GM18526 (cell line): ENCODE measurements around the gene RNGTT.

Experiments
- POLR2A ChIP-seq: IDR thresholded peaks from 3 replicates; pipeline ENCODE4 v1.6.1; 2011; ENCODE audit not compliant: insufficient read length; ENCODE audit errors: extremely low read depth

The RNGTT gene

GRCh38 chr6:88734544-88734943 lies 228.9 kb downstream of the RNGTT start:
- no peak for TF ChIP-seq POLR2A

- TF ChIP-seq POLR2A, result no peak
Observed at GRCh38 chr6:88730611-88731011, 232.8 kb downstream of the RNGTT start.

GRCh38 chr6:88728756-88729155 lies 234.7 kb downstream of the RNGTT start:
- no peak for TF ChIP-seq POLR2A

- no peak for TF ChIP-seq POLR2A
Observed at GRCh38 chr6:88725111-88725975, 238.1 kb downstream of the RNGTT start.

GRCh38 chr6:88722686-88723085 lies 240.7 kb downstream of the RNGTT start:
- no peak for TF ChIP-seq POLR2A

- TF ChIP-seq POLR2A, result no peak
Observed at GRCh38 chr6:88712243-88712936, 251.0 kb downstream of the RNGTT start.

- TF ChIP-seq POLR2A, result no peak
Observed at GRCh38 chr6:88709819-88710246, 253.6 kb downstream of the RNGTT start.

GRCh38 chr6:88708197-88708744 lies 255.1 kb downstream of the RNGTT start:
- TF ChIP-seq POLR2A, result no peak

- TF ChIP-seq POLR2A, result no peak
Observed at GRCh38 chr6:88705601-88706000, 257.8 kb downstream of the RNGTT start.

GRCh38 chr6:88704980-88705379 lies 258.4 kb downstream of the RNGTT start:
- TF ChIP-seq POLR2A, result no peak

GRCh38 chr6:88702956-88703556 lies 260.4 kb downstream of the RNGTT start:
- TF ChIP-seq POLR2A, result no peak

- no peak for TF ChIP-seq POLR2A
Observed at GRCh38 chr6:88698661-88699060, 264.8 kb downstream of the RNGTT start.

GRCh38 chr6:88695937-88696336 lies 267.5 kb downstream of the RNGTT start:
- no peak for TF ChIP-seq POLR2A

- TF ChIP-seq POLR2A, result no peak
Observed at GRCh38 chr6:88683734-88684133, 279.7 kb downstream of the RNGTT start.

GRCh38 chr6:88680654-88681053 lies 282.8 kb downstream of the RNGTT start:
- no peak for TF ChIP-seq POLR2A

- no peak for TF ChIP-seq POLR2A
Observed at GRCh38 chr6:88679841-88680240, 283.6 kb downstream of the RNGTT start.
